Measurements from ENCODE around the gene ADARB2.

GRCh38 chr10:1204434-1205326 is 532.6 kb downstream of the ADARB2 start:
- TF ChIP-seq CTCF (IDR thresholded peaks at IDR 0.05; ENCODE audit: low read depth, low read length, missing input control) = no peak
- no peak for TF ChIP-seq REST (IDR thresholded peaks at IDR 0.05)
- TF ChIP-seq ZBTB33 (IDR thresholded peaks at IDR 0.05) = no peak
- no peak for TF ChIP-seq RAD21 (IDR thresholded peaks at IDR 0.05)
- no peak for TF ChIP-seq ATF3 (IDR thresholded peaks at IDR 0.05)
- no peak for TF ChIP-seq RXRA (IDR thresholded peaks at IDR 0.05)
- no peak for TF ChIP-seq EGR1 (IDR thresholded peaks at IDR 0.05; ENCODE audit: low read depth in 2 of 2)
- no peak for TF ChIP-seq YY1 (IDR thresholded peaks at IDR 0.05)
- no peak for TF ChIP-seq JUND (IDR thresholded peaks at IDR 0.05)
- no peak for TF ChIP-seq FOXA2 (IDR thresholded peaks at IDR 0.05)
